DOHH2 (cell line): Measurements from ENCODE around the gene PEX14.

Experiments used
- H3F3A ChIP-seq: fragments of 200-600 bp; sonication (generic), shearing (Covaris generic); 2 replicates; pipeline ENCODE4 v1.6.0; 2016; ENCODE audit warnings: antibody characterized with exemption, mild to moderate bottlenecking; ENCODE audit not compliant: control insufficient read depth, insufficient read depth
- H3K27ac ChIP-seq: fragments of 200-600 bp; sonication (generic); 2 replicates; pipeline ENCODE4 v1.5.1; 2014; ENCODE audit warnings: low read depth, mild to moderate bottlenecking, low read length, moderate library complexity
- H3K27me3 ChIP-seq: fragments of 200-600 bp; sonication (generic); 2 replicates; pipeline ENCODE4 v1.6.1; 2014; ENCODE audit warnings: mild to moderate bottlenecking, low read length, mixed read lengths; ENCODE audit not compliant: control insufficient read depth
- H3K36me3 ChIP-seq: fragments of 200-600 bp; sonication (generic); 2 replicates; pipeline ENCODE4 v1.6.1; 2014; ENCODE audit warnings: mild to moderate bottlenecking, low read length, moderate library complexity, mixed read lengths; ENCODE audit not compliant: control insufficient read depth
- H3K4me1 ChIP-seq: fragments of 200-600 bp; sonication (generic); 2 replicates; pipeline ENCODE4 v1.6.1; 2014; ENCODE audit warnings: mild to moderate bottlenecking, low read length, mixed read lengths; ENCODE audit not compliant: control insufficient read depth
- H3K4me2 ChIP-seq: fragments of 200-600 bp; sonication (generic); 2 replicates; pipeline ENCODE4 v1.6.0; 2014; ENCODE audit warnings: mild to moderate bottlenecking, low read length, moderate library complexity
- H3K4me3 ChIP-seq: fragments of 200-600 bp; sonication (generic); 2 replicates; pipeline ENCODE4 v1.5.1; 2014; ENCODE audit warnings: mild to moderate bottlenecking, low read length, mixed read lengths
- H3K79me2 ChIP-seq: fragments of 200-600 bp; sonication (generic); 2 replicates; pipeline ENCODE4 v1.6.1; 2014; ENCODE audit warnings: mild to moderate bottlenecking, low read length, mixed read lengths; ENCODE audit not compliant: control insufficient read depth
- H3K9me2 ChIP-seq: fragments of 200-600 bp; sonication (generic); replicated peaks from 2 replicates; pipeline ENCODE4 v1.6.1; 2014; ENCODE audit warnings: mild to moderate bottlenecking, low read length, mixed read lengths; ENCODE audit not compliant: control insufficient read depth
- H3K9me3 ChIP-seq: fragments of 200-600 bp; sonication (generic); 2 replicates; pipeline ENCODE4 v1.6.1; 2014; ENCODE audit warnings: antibody characterized with exemption, low read length, mixed read lengths; ENCODE audit not compliant: control insufficient read depth, insufficient read depth
- H4K20me1 ChIP-seq: fragments of 200-600 bp; sonication (generic); 2 replicates; pipeline ENCODE4 v1.6.0; 2014; ENCODE audit warnings: low read depth, mild to moderate bottlenecking, antibody characterized with exemption, low read length, moderate library complexity; ENCODE audit not compliant: control insufficient read depth, insufficient read depth
- EZH2phosphoT487 ChIP-seq: fragments of 200-600 bp; sonication (generic); IDR thresholded peaks from 2 replicates; pipeline ENCODE4 v1.6.1; 2017; ENCODE audit warnings: borderline replicate concordance, mild to moderate bottlenecking, antibody characterized with exemption, low read length, moderate library complexity, mixed read lengths
- TF ChIP-seq, protein P1 (sequence below): fragments of 200-600 bp; sonication (generic); IDR thresholded peaks from one replicate; pipeline ENCODE4 v1.5.1; 2014; ENCODE audit warnings: antibody characterized with exemption, mild to moderate bottlenecking, low read depth, low read length; ENCODE audit not compliant: poor library complexity, severe bottlenecking

Gene PEX14

DNA sequence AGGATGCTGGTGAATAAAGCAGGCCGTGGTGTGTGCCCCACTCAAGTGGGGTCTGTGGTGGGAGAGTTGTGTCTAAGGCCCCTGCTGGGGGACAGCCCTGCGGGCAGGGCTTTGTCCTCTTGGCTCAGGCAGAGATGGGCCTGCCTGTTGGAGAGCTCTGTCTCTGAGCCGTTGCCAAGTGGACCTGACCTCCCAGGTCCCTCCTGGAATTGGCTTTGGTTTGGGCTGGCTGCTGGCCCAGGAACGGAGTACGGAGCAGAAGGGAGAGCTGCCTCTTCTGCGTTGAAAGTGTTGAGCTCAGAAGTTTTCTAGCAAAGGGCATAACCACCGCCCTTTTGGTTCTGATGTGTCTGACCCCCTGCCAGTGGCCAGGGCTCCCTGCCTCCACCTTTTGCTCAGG, 153.9 kb downstream of the PEX14 start:
- Histone ChIP-seq H3K9me3 (no peaks in the 10 kb centered on the region), H3K4me1 (no peaks in the 10 kb centered on the region), H4K20me1 (no peaks in the 10 kb centered on the region), H3F3A (no peaks in the 10 kb centered on the region), H3K9me2 (no peaks in the 10 kb centered on the region), H3K27ac (no peak overlapping the region), H3K79me2 (no peaks in the 10 kb centered on the region), H3K36me3 (no peaks in the 10 kb centered on the region), H3K4me2 (no peak overlapping the region), H3K4me3 (no peak overlapping the region), H3K27me3 (no peaks in the 10 kb centered on the region)
- TF ChIP-seq, protein P1, sequence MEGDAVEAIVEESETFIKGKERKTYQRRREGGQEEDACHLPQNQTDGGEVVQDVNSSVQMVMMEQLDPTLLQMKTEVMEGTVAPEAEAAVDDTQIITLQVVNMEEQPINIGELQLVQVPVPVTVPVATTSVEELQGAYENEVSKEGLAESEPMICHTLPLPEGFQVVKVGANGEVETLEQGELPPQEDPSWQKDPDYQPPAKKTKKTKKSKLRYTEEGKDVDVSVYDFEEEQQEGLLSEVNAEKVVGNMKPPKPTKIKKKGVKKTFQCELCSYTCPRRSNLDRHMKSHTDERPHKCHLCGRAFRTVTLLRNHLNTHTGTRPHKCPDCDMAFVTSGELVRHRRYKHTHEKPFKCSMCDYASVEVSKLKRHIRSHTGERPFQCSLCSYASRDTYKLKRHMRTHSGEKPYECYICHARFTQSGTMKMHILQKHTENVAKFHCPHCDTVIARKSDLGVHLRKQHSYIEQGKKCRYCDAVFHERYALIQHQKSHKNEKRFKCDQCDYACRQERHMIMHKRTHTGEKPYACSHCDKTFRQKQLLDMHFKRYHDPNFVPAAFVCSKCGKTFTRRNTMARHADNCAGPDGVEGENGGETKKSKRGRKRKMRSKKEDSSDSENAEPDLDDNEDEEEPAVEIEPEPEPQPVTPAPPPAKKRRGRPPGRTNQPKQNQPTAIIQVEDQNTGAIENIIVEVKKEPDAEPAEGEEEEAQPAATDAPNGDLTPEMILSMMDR: no peak
- no peak for TF ChIP-seq EZH2phosphoT487

DNA sequence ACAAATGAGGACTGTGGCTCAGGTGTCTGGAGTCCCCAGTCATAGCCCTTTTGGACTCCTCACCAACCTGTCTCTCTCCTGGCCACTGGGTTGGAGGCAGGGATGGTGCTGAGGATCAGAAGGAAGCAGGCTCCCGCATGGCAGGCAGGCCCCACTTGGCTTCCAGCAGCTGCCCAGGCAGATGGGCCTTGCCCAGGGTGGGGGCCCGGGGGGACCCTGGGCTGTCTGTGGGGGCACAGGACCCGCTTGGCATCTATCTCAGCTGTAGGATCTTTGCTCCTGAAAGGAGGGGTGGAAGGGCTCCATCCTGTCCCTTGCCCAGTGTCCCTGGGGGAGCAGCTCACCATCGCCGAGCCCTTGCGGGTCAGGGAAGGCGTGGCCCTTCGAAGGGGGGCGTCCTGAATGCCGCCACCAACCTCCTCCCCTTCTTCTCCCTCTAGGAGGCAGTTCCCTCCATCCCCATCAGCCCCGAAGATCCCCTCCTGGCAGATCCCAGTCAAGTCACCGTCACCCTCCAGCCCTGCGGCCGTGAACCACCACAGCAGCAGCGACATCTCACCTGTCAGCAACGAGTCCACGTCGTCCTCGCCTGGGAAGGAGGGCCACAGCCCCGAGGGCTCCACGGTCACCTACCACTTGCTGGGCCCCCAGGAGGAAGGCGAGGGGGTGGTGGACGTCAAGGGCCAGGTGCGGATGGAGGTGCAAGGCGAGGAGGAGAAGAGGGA, 154.5 kb downstream of the PEX14 start:
- Histone ChIP-seq H3F3A (no peaks in the 10 kb centered on the region), H3K36me3 (no peaks in the 10 kb centered on the region), H3K79me2 (no peaks in the 10 kb centered on the region), H4K20me1 (no peaks in the 10 kb centered on the region), H3K4me1 (no peaks in the 10 kb centered on the region), H3K9me2 (no peaks in the 10 kb centered on the region), H3K27me3 (no peaks in the 10 kb centered on the region), H3K4me2 (no peak overlapping the region), H3K4me3 (no peak overlapping the region), H3K9me3 (no peaks in the 10 kb centered on the region), H3K27ac (no peak overlapping the region)
- no peak for TF ChIP-seq EZH2phosphoT487
- TF ChIP-seq, protein P1: no peak

DNA sequence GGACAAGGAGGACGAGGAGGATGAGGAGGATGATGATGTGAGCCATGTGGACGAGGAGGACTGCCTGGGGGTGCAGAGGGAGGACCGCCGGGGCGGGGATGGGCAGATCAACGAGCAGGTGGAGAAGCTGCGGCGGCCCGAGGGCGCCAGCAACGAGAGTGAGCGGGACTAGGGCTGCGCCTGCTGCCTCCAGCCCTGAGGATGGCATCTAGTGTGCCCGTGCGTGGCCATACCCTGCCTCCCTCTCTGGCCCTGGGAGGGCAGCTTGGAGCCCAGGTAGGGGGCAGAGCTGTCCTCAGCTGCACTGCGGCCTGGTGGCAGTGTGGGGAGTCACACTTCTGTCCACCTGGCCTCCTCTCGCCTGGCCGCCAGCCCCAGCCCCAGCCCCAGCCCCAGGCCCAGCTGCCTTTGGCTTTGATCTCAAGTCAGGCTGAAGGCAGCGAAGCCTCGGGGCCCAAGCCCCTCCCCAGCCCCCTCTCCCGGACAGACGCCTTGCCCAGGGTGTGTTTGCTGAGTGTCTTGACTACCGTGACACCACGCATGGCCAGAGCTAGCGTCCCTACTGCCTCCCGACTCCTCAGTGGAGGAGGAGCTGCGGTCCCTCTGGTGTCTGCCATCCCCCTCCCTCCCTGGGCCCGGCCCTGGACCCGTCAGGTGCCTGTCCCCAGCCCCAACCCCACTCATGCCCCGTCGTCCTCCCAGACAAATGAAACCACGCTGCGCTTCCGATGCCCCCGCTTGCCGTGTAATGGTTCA, 155.2 kb downstream of the PEX14 start:
- no peaks in the 10 kb centered on the region for H3K9me2 ChIP-seq
- no peak overlapping the region for H3K4me3 ChIP-seq
- H3K4me1 ChIP-seq: no peaks in the 10 kb centered on the region
- no peaks in the 10 kb centered on the region for H3K79me2 ChIP-seq
- H3K9me3 ChIP-seq: no peaks in the 10 kb centered on the region
- H4K20me1 ChIP-seq: no peaks in the 10 kb centered on the region
- H3K27ac ChIP-seq: no peak overlapping the region
- no peak overlapping the region for H3K4me2 ChIP-seq
- H3K36me3 ChIP-seq: no peaks in the 10 kb centered on the region
- no peaks in the 10 kb centered on the region for H3F3A ChIP-seq
- no peak for TF ChIP-seq EZH2phosphoT487
- TF ChIP-seq, protein P1: no peak
- no peaks in the 10 kb centered on the region for H3K27me3 ChIP-seq
